HG03571 (cell line): ENCODE results near the gene PARP3.

Experiments
- ATAC-seq: cut with Tn5 transposase; IDR thresholded peaks from one replicate; pipeline ENCODE4 v1.9.1; 2021; ENCODE audit not compliant: unreplicated experiment

The PARP3 gene

DNA sequence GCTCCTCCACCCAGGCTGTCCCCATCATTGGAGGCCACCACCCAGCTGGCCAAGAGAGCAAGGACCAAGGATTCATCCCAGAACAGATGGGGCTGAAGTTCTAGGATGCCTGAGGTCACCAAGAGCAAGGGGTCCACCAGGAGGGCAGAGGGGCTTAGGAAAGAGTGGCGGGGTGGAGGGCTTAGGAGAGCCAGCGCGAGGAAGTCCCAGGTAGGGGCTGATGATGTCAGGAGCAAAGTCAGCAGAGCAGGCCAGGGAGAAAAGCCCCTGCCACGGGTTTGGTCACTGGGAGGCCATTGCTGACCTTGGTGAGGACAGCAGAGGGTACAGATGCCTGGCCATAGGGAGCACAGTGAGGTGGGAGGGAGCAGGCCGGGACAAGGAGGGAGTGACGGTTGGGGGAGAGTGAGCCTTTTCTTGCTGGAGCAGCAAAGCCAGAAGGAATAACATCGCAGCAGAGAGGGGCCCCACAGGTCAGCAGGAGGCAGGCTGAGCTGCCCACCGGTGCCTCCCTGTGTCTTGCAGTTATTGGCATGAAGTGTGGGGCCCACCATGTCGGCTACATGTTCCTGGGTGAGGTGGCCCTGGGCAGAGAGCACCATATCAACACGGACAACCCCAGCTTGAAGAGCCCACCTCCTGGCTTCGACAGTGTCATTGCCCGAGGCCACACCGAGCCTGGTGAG lies 5.2 kb downstream of the PARP3 start:
- no peak for ATAC-seq

DNA sequence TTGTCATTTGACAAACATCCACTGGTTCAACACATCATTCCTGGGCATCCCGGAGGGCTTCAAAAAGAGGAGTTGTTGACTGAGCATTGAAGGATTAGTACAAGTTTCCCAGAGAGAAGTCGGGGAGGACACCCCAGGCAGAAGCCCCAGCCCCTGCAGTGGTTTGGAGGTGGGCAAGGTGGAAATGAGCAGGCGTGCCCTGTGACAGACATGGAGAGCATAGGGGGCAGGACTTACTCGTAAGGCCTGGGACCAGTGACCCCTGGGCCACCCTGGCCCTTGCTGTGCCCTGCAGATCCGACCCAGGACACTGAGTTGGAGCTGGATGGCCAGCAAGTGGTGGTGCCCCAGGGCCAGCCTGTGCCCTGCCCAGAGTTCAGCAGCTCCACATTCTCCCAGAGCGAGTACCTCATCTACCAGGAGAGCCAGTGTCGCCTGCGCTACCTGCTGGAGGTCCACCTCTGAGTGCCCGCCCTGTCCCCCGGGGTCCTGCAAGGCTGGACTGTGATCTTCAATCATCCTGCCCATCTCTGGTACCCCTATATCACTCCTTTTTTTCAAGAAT lies 5.9 kb downstream of the PARP3 start:
- no peak for ATAC-seq

GRCh38 chr3:51949121-51949520 lies 7.0 kb downstream of the PARP3 start:
- no peak for ATAC-seq

DNA sequence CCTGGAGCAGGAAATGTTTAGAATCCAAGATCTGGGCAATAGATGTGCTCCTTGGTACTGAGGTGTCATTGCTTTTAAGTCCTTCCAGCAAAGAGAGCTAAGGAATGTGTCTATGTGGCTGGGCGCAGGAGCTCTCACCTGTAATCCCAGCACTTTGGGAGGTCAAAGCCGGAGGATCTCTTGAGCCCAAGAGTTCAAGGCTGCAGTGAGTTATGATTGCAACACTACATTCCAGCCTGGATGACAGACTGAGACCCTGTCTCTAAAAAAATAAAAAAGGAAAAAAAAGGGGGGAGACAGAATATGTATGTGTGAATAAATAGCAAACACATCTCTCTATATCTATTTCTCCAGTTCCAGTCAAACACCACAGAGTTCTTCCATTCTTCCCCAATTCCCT lies 8.7 kb downstream of the PARP3 start:
- ATAC-seq = no peak

- no peak for ATAC-seq
These were observed 11.3 kb downstream of the PARP3 start for GRCh38 chr3:51953445-51953844.

DNA sequence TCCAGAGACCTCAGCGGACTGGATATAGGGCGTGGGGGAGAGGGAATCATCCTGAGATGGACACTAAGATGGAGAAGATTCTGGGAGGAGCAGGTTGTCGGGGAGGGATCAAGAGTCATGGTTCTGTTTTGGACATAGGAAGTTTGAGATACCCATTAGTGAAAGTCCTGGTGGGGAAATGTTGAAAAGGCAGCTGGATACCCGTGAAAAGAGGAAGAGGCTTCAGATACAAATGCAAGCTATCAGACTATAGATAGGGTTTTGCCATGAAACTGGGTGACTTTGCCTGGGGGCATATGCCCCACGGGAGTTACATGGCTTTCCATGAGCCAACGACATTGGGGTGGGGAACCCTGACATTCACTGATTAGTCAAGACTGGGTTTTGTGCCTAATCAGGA lies 11.9 kb downstream of the PARP3 start:
- no peak for ATAC-seq

GRCh38 chr3:51954713-51955112 lies 12.6 kb downstream of the PARP3 start:
- ATAC-seq = no peak

- ATAC-seq = no peak
These were observed 13.2 kb downstream of the PARP3 start, which contains the start of gene GPR62 for GRCh38 chr3:51955175-51955892. GPR62 (plus strand) TSS chr3:51955381; CDS start chr3:51955653, 272 bp downstream.

DNA sequence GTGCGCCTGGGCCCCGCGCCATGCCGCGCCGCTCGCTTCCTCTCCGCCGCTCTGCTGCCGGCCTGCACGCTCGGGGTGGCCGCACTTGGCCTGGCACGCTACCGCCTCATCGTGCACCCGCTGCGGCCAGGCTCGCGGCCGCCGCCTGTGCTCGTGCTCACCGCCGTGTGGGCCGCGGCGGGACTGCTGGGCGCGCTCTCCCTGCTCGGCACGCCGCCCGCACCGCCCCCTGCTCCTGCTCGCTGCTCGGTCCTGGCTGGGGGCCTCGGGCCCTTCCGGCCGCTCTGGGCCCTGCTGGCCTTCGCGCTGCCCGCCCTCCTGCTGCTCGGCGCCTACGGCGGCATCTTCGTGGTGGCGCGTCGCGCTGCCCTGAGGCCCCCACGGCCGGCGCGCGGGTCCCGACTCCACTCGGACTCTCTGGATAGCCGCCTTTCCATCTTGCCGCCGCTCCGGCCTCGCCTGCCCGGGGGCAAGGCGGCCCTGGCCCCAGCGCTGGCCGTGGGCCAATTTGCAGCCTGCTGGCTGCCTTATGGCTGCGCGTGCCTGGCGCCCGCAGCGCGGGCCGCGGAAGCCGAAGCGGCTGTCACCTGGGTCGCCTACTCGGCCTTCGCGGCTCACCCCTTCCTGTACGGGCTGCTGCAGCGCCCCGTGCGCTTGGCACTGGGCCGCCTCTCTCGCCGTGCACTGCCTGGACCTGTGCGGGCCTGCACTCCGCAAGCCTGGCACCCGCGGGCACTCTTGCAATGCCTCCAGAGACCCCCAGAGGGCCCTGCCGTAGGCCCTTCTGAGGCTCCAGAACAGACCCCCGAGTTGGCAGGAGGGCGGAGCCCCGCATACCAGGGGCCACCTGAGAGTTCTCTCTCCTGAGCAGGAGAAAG lies 14.0 kb downstream of the PARP3 start:
- ATAC-seq = no peak

DNA sequence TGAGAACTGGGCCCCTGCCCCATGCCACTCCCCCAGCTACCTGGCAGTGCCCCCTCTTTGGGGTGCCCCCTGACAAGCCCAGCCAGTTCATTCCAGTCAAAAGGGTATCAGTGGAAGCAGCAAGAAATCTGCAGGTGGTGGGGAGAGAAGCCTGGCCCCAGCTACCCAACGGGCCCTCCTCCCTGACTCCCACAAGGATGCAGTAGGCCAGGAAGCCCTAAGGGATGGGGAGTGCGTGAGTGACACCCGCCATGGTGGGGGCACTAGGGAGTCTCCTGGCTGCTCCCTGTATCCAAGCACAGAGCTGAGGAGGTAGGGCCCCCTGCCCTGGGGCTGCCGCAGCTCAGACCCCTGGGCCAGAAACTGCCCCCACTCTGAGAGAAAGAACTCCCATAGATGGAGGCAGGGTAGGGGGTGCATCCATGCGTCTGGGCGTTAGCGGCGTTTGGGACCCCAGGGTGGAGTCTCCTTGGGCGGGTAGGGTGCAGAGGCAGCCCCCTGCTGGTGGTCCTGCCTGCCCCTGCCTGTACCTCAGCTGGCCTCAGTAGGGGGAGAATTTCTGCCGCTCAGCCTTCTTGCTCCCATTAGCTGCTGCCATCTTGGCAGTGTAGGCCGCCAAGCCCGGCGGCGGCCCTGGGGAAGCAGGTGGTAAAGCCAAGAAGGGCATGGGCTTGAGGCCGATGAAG lies 15.5 kb downstream of the PARP3 start:
- no peak for ATAC-seq

DNA sequence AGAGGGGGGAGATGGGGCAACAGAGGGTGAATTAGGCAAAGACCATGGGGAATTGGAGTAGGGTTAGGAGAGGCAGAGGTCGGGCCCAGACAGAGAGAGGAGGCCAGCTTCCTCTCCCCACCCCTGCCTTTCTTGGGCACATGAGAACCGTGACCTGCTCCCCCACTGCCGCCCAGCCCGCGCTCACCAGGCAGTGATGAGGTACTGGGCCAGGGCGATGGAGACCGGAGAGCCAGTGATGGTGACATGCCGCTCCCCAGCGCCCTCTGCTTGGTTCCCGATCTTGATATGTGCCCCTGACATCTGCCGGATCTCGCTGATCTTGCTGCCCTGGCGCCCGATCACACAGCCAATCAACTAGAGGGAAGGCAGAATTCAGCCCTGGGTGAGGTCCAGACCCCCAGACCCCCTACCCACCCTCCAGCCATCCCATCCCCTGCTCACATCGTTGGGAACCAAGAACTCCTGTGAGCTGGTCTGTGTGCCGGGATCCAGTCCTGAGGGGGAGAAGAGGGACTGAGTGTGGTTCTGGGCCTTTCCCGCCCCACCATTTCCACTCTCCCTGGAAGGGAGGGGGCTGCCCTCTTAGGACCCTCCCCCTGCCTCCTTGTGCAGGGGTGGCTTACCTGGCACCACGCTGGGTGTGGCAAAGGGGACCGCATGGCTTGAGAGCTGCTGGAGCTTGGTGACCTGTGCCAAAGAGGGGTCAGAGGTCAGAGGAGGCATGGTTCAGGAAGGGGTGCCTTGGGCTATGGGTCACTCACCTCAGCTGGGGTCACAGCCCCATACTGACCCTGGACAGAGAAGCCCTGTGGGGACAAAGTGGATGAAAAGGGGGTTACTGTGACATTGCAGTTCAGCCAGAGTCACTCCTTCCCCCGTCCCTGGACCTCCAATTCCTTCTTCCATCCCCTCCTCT lies 16.7 kb downstream of the PARP3 start:
- ATAC-seq = no peak

- ATAC-seq = no peak
These were observed 17.5 kb downstream of the PARP3 start for GRCh38 chr3:51959651-51960050.

DNA sequence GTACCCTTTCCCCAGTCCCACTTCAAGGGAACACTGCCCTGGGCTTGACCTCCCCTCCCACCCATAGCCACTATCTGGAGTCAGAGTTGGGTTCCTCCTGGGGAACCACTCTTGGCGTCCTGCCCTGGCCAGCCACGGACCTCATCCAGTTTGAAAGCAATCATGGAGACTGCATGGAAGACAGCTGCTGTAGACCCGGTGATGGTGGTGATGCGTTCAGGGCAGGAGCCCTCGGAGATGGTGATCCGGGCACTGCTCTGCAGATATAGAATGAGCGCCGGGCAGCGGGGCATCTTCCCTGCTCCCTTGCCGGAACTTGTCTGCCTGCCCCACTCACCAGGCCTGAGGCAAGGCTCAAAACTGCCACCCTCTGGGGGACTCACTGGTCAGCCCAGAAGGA lies 18.2 kb downstream of the PARP3 start:
- no peak for ATAC-seq

- ATAC-seq = no peak
These were observed 18.8 kb downstream of the PARP3 start for GRCh38 chr3:51961011-51961410.

GRCh38 chr3:51961602-51962569 lies 19.7 kb downstream of the PARP3 start:
- ATAC-seq = no peak

- ATAC-seq = no peak
These were observed 20.8 kb downstream of the PARP3 start for GRCh38 chr3:51962854-51963530.

- no peak for ATAC-seq
These were observed 21.8 kb downstream of the PARP3 start for GRCh38 chr3:51963951-51964451.

- ATAC-seq = no peak
These were observed 22.4 kb downstream of the PARP3 start for GRCh38 chr3:51964521-51964920.
